A549 (cell line): Measurements from ENCODE around the gene IGFALS.

ENCODE experiments used
- CBX8 ChIP-seq: fragments of 200-600 bp; sonication (generic); IDR thresholded peaks from 2 replicates; pipeline ENCODE4 v1.6.1; 2016
- MYC ChIP-seq: IDR thresholded peaks from 2 replicates; pipeline ENCODE4 v1.6.1; 2012; ENCODE audit warnings: mild to moderate bottlenecking, inconsistent platforms, low read length, improper control_type of control experiment, borderline replicate concordance
- POLR2A ChIP-seq: IDR thresholded peaks from 2 replicates; pipeline ENCODE4 v1.6.1; 2012; ENCODE audit warnings: mild to moderate bottlenecking, low read length

- TF ChIP-seq MYC, result no peak
- no peak for TF ChIP-seq POLR2A
- no peak for TF ChIP-seq CBX8
These were observed 17.4 kb downstream of the IGFALS start for GRCh38 chr16:1775846-1776671.
